ENCODE results near the gene GINS2. TPM values are rescaled to one million over a fixed set of nuclear protein-coding genes. Genes with fewer than 3 reads are reported as not detected.

GINS2 gene
- total and polyA plus RNA-seq, 11 donors, result 0.15 to 4.2 (median 0.53) TPM; not detected in 1

DNA sequence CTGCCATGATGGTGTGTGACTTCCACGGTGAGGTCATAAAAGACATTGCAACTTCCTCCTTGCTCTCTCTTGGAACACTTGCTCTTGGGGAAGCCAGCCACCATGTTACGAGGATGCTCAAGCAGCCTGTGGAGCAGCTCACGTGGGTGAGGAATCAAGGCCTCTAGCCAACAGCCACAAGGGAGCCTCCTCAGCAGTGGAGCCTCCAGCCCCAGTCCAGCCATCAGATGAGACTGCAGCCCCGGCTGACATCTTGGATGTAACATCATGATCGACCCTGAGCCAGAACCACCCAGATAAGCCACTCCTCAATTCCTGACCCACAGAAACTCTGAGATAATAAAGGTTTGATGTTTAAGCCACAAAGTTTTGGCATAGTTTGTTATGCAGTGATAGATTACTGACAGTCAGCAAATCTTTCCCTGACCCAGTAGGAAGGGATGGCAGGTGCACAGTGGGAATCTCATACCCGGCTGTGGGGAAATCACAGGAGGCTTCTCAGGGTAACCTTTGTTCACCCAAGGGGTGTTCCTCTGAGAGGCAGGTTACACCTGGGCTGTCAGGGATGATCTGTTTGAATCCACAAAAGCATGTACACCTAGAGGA, 23.3 kb upstream of the GINS2 start:
- H3K9me3 ChIP-seq, result peaks cover 0 to 10% (median 6%) of the 10 kb centered on the region in 12 donors
- intact Hi-C loops (cut with DNase I), result loop anchor here in 7 of 10 donors (10.0 kb wide), 4 partner anchors 317 to 607 kb away; partner anchors contain the start of gene CIBAR2 (in 1 of the 7)
- H3K36me3 ChIP-seq, result no peaks in the 10 kb centered on the region
- TF ChIP-seq, protein P1, sequence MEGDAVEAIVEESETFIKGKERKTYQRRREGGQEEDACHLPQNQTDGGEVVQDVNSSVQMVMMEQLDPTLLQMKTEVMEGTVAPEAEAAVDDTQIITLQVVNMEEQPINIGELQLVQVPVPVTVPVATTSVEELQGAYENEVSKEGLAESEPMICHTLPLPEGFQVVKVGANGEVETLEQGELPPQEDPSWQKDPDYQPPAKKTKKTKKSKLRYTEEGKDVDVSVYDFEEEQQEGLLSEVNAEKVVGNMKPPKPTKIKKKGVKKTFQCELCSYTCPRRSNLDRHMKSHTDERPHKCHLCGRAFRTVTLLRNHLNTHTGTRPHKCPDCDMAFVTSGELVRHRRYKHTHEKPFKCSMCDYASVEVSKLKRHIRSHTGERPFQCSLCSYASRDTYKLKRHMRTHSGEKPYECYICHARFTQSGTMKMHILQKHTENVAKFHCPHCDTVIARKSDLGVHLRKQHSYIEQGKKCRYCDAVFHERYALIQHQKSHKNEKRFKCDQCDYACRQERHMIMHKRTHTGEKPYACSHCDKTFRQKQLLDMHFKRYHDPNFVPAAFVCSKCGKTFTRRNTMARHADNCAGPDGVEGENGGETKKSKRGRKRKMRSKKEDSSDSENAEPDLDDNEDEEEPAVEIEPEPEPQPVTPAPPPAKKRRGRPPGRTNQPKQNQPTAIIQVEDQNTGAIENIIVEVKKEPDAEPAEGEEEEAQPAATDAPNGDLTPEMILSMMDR (IDR thresholded peaks at IDR 0.05), result no peak
- no peak for TF ChIP-seq POLR2A (IDR thresholded peaks at IDR 0.05)
- ATAC-seq, result no peak
- H3K4me1 ChIP-seq, result peaks cover 0 to 18% (median 2%) of the 10 kb centered on the region in 12 donors
- H3K27ac ChIP-seq, result no peak overlapping the region
- no peak for DNase-seq
- WGBS, 4 donors, result 90 to 96% (median 92%) methylated on average over 3 to 6 of the region's 6 CpGs
- H3K27me3 ChIP-seq, result no peaks in the 10 kb centered on the region
- H3K4me3 ChIP-seq, result no peak overlapping the region

DNA sequence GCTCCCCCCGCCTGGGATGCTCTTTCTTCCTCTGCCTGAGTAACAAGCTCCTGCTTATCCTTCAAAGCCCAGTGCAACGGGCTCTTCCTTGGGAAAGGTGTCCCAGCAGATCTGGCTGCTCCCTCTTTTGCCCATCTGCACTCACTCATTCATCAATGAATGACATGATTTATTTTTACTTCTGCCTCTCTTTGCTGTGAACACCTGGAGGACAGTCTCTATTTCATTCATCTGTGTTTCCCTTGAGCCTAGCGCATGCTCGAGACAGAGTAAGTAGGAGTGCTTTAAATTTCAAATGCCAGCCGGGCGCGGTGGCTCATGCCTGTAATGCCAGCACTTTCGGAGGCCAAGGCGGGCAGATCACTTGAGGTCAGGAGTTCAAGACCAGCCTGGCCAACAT, 22.0 kb upstream of the GINS2 start:
- ATAC-seq (no peak), DNase-seq (no peak)
- TF ChIP-seq POLR2A (IDR thresholded peaks at IDR 0.05), result no peak
- TF ChIP-seq, protein P1 (IDR thresholded peaks at IDR 0.05), result no peak
- no peak overlapping the region for H3K4me3 ChIP-seq
- H3K27ac ChIP-seq, result no peak overlapping the region
- 92 to 97% (median 95%) methylated on average over 9 of the region's 9 CpGs for WGBS, 4 donors
- no peaks in the 10 kb centered on the region for H3K36me3 ChIP-seq
- H3K9me3 ChIP-seq, result peaks cover 0 to 10% (median 6%) of the 10 kb centered on the region in 12 donors
- no peaks in the 10 kb centered on the region for H3K27me3 ChIP-seq
- peaks cover 0 to 8% (median 0%) of the 10 kb centered on the region in 12 donors for H3K4me1 ChIP-seq
- intact Hi-C loops (cut with DNase I), result loop anchor here in 7 of 10 donors (10.0 kb wide), 4 partner anchors 316 to 606 kb away; partner anchors contain the start of gene CIBAR2 (in 1 of the 7)

DNA sequence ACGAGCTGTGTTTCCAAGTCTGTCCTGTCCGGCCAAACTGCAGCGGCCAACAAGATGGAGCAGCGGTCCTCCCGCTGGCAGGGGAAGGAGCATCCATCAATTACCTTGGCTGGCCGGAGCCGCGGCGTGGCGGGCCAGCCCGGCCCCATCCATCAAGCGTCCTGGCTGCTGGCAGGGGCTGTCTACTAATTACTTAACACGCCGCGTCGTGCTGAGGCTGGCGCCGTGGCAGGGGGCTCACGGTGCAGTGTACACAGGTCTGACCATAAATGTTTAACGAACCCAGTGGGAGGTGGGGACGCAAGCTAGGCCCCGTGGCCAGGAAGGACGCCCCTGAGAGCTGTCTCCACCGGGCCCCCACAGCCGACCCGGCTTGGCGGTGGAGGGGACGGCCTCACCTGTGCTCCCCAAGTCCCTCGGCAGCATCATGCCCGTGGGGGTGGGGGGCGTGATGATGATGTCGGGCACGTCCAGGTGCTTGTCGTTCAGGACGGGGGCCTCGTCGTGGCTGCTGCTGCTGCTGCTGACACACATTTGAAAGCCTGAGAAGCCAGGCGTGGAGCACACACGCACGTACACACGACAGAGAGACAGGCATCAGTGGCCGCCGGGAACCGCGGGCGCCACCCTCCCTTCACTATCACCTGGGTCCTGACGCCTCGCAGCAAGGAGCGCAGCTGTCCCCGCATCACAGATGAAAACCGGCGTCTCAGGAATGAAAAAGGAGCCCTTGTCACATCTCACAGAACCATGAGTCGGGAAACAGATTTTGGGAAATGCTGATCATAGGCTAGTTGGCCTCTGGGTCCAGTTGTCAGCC, 21.2 kb upstream of the GINS2 start:
- peaks cover 0 to 10% (median 6%) of the 10 kb centered on the region in 12 donors for H3K9me3 ChIP-seq
- H3K4me3 ChIP-seq, result no peak overlapping the region
- H3K36me3 ChIP-seq, result no peaks in the 10 kb centered on the region
- H3K27me3 ChIP-seq, result no peaks in the 10 kb centered on the region
- peaks cover 0 to under 1% (median 0%) of the 10 kb centered on the region in 12 donors for H3K4me1 ChIP-seq
- no peak for TF ChIP-seq POLR2A (IDR thresholded peaks at IDR 0.05)
- TF ChIP-seq, protein P1 (IDR thresholded peaks at IDR 0.05), result no peak
- H3K27ac ChIP-seq, result no peak overlapping the region
- no peak for ATAC-seq
- intact Hi-C loops (cut with DNase I), result loop anchor here in 7 of 10 donors (10.0 kb wide), 4 partner anchors 315 to 605 kb away; partner anchors contain the start of gene CIBAR2 (in 1 of the 7)
- no peak for DNase-seq
- 77 to 85% (median 84%) methylated on average over 29 to 53 of the region's 53 CpGs for WGBS, 4 donors

DNA sequence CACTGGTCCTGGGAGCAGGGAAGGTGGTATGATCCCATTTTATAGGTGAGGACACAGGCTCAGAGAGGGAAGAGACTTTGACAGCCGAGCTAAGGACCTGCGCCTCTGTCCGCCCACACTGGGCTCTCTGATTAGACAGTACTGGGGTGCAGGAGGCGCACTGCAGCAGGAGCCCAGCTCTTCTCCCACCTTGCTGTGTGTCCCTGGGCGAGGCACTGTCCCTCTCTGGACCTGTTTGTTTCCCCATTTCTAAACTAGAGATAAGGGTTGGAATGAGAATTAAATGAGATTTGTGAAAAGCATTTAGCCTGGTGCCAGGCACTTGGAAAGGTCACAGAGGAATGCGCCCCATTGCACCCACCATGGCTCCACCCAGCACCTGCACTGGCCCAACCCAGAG, 19.6 kb upstream of the GINS2 start:
- no peaks in the 10 kb centered on the region for H3K36me3 ChIP-seq
- no peaks in the 10 kb centered on the region for H3K27me3 ChIP-seq
- H3K4me3 ChIP-seq, result no peak overlapping the region
- intact Hi-C loops (cut with DNase I), result no loop called here
- H3K27ac ChIP-seq, result no peak overlapping the region
- WGBS, 4 donors, result 88 to 97% (median 93%) methylated on average over 6 of the region's 6 CpGs
- ATAC-seq (no peak), DNase-seq (no peak)
- TF ChIP-seq, protein P1 (IDR thresholded peaks at IDR 0.05), result no peak
- TF ChIP-seq POLR2A (IDR thresholded peaks at IDR 0.05), result no peak
- H3K9me3 ChIP-seq, result peaks cover 0 to 10% (median 6%) of the 10 kb centered on the region in 12 donors
- no peaks in the 10 kb centered on the region for H3K4me1 ChIP-seq
